ENCODE results near the gene YIPF6. TPM values are rescaled to one million over a fixed set of nuclear protein-coding genes. Genes with fewer than 3 reads are reported as not detected.

The YIPF6 gene
- total and polyA plus RNA-seq, 2 donors from 2014 or later, result 16.2 to 41.6 TPM

DNA sequence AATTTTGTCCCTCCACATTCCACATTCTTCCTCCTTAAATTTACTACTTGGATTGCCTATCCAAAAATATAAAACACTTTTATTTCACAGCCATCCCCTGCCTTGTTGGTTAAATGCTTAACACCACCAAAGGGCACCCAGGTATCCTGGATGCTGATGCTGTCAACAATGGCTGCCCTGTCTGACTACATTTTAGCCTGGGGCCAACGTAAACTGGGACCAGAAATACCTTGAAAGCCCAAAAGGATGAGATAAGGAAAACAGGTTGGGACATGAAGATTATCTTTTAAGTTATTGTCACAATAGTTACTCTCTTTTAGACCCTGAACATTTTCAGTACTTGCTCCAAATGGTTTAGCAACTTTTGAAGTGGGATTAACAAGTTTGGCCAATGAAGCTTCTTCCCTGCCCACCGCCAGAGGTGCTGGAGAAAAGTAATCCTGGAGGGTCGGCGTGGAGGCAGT is 775 bp upstream of the YIPF6 start:
- peak overlapping the region; percentile 79 to 97 (median 80) for H3K9ac ChIP-seq (ENCODE audit: low read length in 3 of 3)
- H3K27ac ChIP-seq (ENCODE audit: low read depth in 2 of 2, low read length in 2 of 2), result peak overlapping the region; percentile 97 to 98
- H3K9me3 ChIP-seq (ENCODE audit: control insufficient read depth in 2 of 3, insufficient read depth in 1 of 3, low read length in 3 of 3), result no peaks in the 10 kb centered on the region
- no peak for FAIRE-seq
- TF ChIP-seq, protein P1, sequence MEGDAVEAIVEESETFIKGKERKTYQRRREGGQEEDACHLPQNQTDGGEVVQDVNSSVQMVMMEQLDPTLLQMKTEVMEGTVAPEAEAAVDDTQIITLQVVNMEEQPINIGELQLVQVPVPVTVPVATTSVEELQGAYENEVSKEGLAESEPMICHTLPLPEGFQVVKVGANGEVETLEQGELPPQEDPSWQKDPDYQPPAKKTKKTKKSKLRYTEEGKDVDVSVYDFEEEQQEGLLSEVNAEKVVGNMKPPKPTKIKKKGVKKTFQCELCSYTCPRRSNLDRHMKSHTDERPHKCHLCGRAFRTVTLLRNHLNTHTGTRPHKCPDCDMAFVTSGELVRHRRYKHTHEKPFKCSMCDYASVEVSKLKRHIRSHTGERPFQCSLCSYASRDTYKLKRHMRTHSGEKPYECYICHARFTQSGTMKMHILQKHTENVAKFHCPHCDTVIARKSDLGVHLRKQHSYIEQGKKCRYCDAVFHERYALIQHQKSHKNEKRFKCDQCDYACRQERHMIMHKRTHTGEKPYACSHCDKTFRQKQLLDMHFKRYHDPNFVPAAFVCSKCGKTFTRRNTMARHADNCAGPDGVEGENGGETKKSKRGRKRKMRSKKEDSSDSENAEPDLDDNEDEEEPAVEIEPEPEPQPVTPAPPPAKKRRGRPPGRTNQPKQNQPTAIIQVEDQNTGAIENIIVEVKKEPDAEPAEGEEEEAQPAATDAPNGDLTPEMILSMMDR (IDR thresholded peaks at IDR 0.05; ENCODE audit: borderline replicate concordance, extremely low read depth, insufficient read depth), result no peak
- H3K4me3 ChIP-seq (ENCODE audit: low read length in 3 of 3), result peak overlapping the region; percentile 84 to 96 (median 93)
- peak in 1 of 5 donors; percentile 10 for DNase-seq
- peaks cover 0 to 2% (median 0%) of the 10 kb centered on the region in 3 donors for H3K4me1 ChIP-seq (ENCODE audit: control insufficient read depth in 2 of 3, insufficient read depth in 2 of 3, low read depth in 1 of 3, low read length in 3 of 3)
- intact Hi-C loops (cut with DNase I), result no loop called here
- no peaks in the 10 kb centered on the region for H3K27me3 ChIP-seq (ENCODE audit: control insufficient read depth, insufficient read depth, low read length)
- H3K36me3 ChIP-seq (ENCODE audit: control insufficient read depth in 2 of 3, insufficient read depth in 3 of 3, low read length in 3 of 3), result no peaks in the 10 kb centered on the region

DNA sequence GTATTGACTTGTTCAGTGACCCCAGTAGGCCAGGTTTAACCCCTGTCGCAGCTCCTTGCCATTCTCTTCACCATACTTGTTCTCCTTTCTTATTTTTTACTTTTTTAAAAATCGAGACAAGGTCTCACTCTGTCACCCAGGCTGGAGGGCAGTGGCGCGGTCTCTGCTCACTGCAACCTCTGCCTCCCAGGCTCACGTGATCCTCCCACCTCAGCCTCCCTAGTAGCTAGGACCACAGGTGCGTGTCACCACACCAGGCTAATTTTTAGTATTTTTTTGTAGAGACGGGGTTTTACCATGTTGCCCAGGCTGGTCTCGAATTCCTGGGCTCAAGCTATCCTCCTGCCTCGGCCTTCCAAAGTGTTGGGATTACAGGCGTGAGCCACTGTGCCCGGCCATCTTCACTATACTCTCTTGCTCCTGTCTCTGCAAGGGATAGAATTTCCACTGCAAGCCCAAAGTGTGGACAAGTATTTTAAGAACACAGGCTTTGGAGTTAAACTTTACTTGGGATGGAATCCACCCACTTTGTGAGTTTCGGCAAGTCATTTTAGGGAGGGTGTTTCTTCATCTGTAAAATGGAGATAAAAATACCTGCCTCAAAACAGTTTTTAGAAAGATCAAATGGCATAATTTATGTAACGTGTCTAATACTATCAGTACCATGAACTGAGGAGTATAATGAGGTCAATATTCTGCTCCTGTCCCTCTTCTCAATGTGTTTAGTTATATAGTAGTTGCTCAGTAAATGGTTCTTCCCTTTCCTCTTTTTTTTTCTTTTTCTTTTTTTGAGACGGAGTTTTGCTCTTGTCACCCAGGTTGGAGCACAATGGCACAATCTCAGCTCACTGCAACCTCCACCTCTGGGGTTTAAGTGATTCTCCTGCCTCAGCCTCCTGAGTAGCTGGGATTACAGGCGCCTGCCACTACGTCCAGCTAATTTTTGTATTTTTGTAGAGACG is 973 bp downstream of the YIPF6 start:
- H3K27ac ChIP-seq (ENCODE audit: low read depth in 2 of 2, low read length in 2 of 2), result no peak overlapping the region
- TF ChIP-seq, protein P1 (IDR thresholded peaks at IDR 0.05; ENCODE audit: borderline replicate concordance, extremely low read depth, insufficient read depth), result no peak
- H3K9me3 ChIP-seq (ENCODE audit: control insufficient read depth in 2 of 3, insufficient read depth in 1 of 3, low read length in 3 of 3), result no peaks in the 10 kb centered on the region
- intact Hi-C loops (cut with DNase I), result no loop called here
- H3K9ac ChIP-seq (ENCODE audit: low read length in 3 of 3), result peak overlapping the region; percentile 79 to 97 (median 80)
- H3K4me1 ChIP-seq (ENCODE audit: control insufficient read depth in 2 of 3, insufficient read depth in 2 of 3, low read depth in 1 of 3, low read length in 3 of 3), result peaks cover 0 to 2% (median 0%) of the 10 kb centered on the region in 3 donors
- H3K4me3 ChIP-seq (ENCODE audit: low read length in 3 of 3), result peak overlapping the region; percentile 84 to 96 (median 93)
- no peaks in the 10 kb centered on the region for H3K27me3 ChIP-seq (ENCODE audit: control insufficient read depth, insufficient read depth, low read length)
- FAIRE-seq (no peak), DNase-seq (peak in 1 of 5 donors; percentile 23)
- no peaks in the 10 kb centered on the region for H3K36me3 ChIP-seq (ENCODE audit: control insufficient read depth in 2 of 3, insufficient read depth in 3 of 3, low read length in 3 of 3)

DNA sequence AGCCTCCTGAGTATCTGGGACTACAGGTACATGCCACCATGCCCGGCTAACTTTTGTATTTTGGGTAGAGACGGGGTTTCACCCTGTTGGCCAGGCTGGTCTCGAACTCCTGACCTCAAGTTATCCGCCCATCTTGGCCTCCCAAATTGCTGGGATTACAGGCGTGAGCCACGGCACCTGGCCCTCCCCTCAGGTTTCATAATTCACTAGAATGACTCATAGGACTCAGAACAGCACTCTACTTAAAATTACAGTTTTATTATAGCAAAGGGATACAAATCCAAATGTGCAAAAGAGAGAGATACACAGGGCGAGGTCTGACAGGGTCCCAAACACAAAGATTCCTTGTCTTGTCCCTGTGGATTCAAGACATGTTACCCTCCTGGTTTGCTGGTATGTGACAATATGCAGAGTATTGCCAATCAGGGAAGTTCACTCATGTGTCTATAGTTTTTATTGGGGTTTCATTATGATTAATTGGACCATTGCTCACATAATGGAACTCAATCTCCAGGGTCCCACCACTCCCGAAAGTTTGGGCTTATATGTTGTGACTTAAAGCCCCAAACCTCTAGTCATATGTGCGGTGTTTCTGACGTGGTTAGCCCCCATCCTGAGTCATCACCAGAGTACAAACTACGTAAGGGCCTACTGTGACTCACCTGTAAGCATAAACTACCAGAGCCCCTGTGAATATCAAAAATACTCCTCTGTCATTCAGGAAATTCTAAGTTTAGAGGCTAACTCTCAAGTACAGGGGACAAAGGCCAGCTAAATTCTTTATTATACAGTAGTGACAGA is 5.2 kb downstream of the YIPF6 start:
- intact Hi-C loops (cut with DNase I), result no loop called here
- Histone ChIP-seq H3K9ac (ENCODE audit: low read length in 3 of 3) (no peak overlapping the region), H3K4me1 (ENCODE audit: control insufficient read depth in 2 of 3, insufficient read depth in 2 of 3, low read depth in 1 of 3, low read length in 3 of 3) (peaks cover 0 to 2% (median 0%) of the 10 kb centered on the region in 3 donors), H3K9me3 (ENCODE audit: control insufficient read depth in 2 of 3, insufficient read depth in 1 of 3, low read length in 3 of 3) (no peaks in the 10 kb centered on the region), H3K27ac (ENCODE audit: low read depth in 2 of 2, low read length in 2 of 2) (no peak overlapping the region), H3K4me3 (ENCODE audit: low read length in 3 of 3) (no peak overlapping the region), H3K36me3 (ENCODE audit: control insufficient read depth in 2 of 3, insufficient read depth in 3 of 3, low read length in 3 of 3) (no peaks in the 10 kb centered on the region), H3K27me3 (ENCODE audit: control insufficient read depth, insufficient read depth, low read length) (no peaks in the 10 kb centered on the region)
- TF ChIP-seq, protein P1 (IDR thresholded peaks at IDR 0.05; ENCODE audit: borderline replicate concordance, extremely low read depth, insufficient read depth), result no peak
- FAIRE-seq (no peak), DNase-seq (no peak)
